DOHH2 (cell line): Measurements from ENCODE around the gene C19orf73.

Experiments
- H3F3A ChIP-seq: fragments of 200-600 bp; sonication (generic), shearing (Covaris generic); 2 replicates; pipeline ENCODE4 v1.6.0; 2016; ENCODE audit warnings: antibody characterized with exemption, mild to moderate bottlenecking; ENCODE audit not compliant: control insufficient read depth, insufficient read depth
- H3K27ac ChIP-seq: fragments of 200-600 bp; sonication (generic); 2 replicates; pipeline ENCODE4 v1.5.1; 2014; ENCODE audit warnings: low read depth, mild to moderate bottlenecking, low read length, moderate library complexity
- H3K27me3 ChIP-seq: fragments of 200-600 bp; sonication (generic); 2 replicates; pipeline ENCODE4 v1.6.1; 2014; ENCODE audit warnings: mild to moderate bottlenecking, low read length, mixed read lengths; ENCODE audit not compliant: control insufficient read depth
- H3K36me3 ChIP-seq: fragments of 200-600 bp; sonication (generic); 2 replicates; pipeline ENCODE4 v1.6.1; 2014; ENCODE audit warnings: mild to moderate bottlenecking, low read length, moderate library complexity, mixed read lengths; ENCODE audit not compliant: control insufficient read depth
- H3K4me1 ChIP-seq: fragments of 200-600 bp; sonication (generic); 2 replicates; pipeline ENCODE4 v1.6.1; 2014; ENCODE audit warnings: mild to moderate bottlenecking, low read length, mixed read lengths; ENCODE audit not compliant: control insufficient read depth
- H3K4me2 ChIP-seq: fragments of 200-600 bp; sonication (generic); 2 replicates; pipeline ENCODE4 v1.6.0; 2014; ENCODE audit warnings: mild to moderate bottlenecking, low read length, moderate library complexity
- H3K4me3 ChIP-seq: fragments of 200-600 bp; sonication (generic); 2 replicates; pipeline ENCODE4 v1.5.1; 2014; ENCODE audit warnings: mild to moderate bottlenecking, low read length, mixed read lengths
- H3K79me2 ChIP-seq: fragments of 200-600 bp; sonication (generic); 2 replicates; pipeline ENCODE4 v1.6.1; 2014; ENCODE audit warnings: mild to moderate bottlenecking, low read length, mixed read lengths; ENCODE audit not compliant: control insufficient read depth
- H3K9me2 ChIP-seq: fragments of 200-600 bp; sonication (generic); replicated peaks from 2 replicates; pipeline ENCODE4 v1.6.1; 2014; ENCODE audit warnings: mild to moderate bottlenecking, low read length, mixed read lengths; ENCODE audit not compliant: control insufficient read depth
- H3K9me3 ChIP-seq: fragments of 200-600 bp; sonication (generic); 2 replicates; pipeline ENCODE4 v1.6.1; 2014; ENCODE audit warnings: antibody characterized with exemption, low read length, mixed read lengths; ENCODE audit not compliant: control insufficient read depth, insufficient read depth
- H4K20me1 ChIP-seq: fragments of 200-600 bp; sonication (generic); 2 replicates; pipeline ENCODE4 v1.6.0; 2014; ENCODE audit warnings: low read depth, mild to moderate bottlenecking, antibody characterized with exemption, low read length, moderate library complexity; ENCODE audit not compliant: control insufficient read depth, insufficient read depth
- CTCF ChIP-seq: fragments of 200-600 bp; sonication (generic); IDR thresholded peaks from one replicate; pipeline ENCODE4 v1.5.1; 2014; ENCODE audit warnings: antibody characterized with exemption, mild to moderate bottlenecking, low read depth, low read length; ENCODE audit not compliant: poor library complexity, severe bottlenecking
- EZH2phosphoT487 ChIP-seq: fragments of 200-600 bp; sonication (generic); IDR thresholded peaks from 2 replicates; pipeline ENCODE4 v1.6.1; 2017; ENCODE audit warnings: borderline replicate concordance, mild to moderate bottlenecking, antibody characterized with exemption, low read length, moderate library complexity, mixed read lengths

The C19orf73 gene

GRCh38 chr19:49141352-49141751, 22.4 kb upstream of the C19orf73 start:
- peaks cover 21% of the 10 kb centered on the region for H3K4me1 ChIP-seq
- H3K27me3 ChIP-seq: no peaks in the 10 kb centered on the region
- no peaks in the 10 kb centered on the region for H3K9me2 ChIP-seq
- H3K79me2 ChIP-seq: no peaks in the 10 kb centered on the region
- TF ChIP-seq EZH2phosphoT487 (no peak), CTCF (no peak)
- H3K9me3 ChIP-seq: no peaks in the 10 kb centered on the region
- H3K27ac ChIP-seq: no peak overlapping the region
- no peaks in the 10 kb centered on the region for H3K36me3 ChIP-seq
- no peaks in the 10 kb centered on the region for H4K20me1 ChIP-seq
- H3K4me3 ChIP-seq: no peak overlapping the region
- H3K4me2 ChIP-seq: no peak overlapping the region
- H3F3A ChIP-seq: no peaks in the 10 kb centered on the region

- Histone ChIP-seq H3K9me2 (no peaks in the 10 kb centered on the region), H3K27ac (no peak overlapping the region), H3K27me3 (no peaks in the 10 kb centered on the region), H3K9me3 (no peaks in the 10 kb centered on the region), H3K4me2 (no peak overlapping the region), H3F3A (no peaks in the 10 kb centered on the region), H3K36me3 (no peaks in the 10 kb centered on the region), H3K4me1 (peaks cover 19% of the 10 kb centered on the region), H3K79me2 (no peaks in the 10 kb centered on the region), H3K4me3 (no peak overlapping the region), H4K20me1 (no peaks in the 10 kb centered on the region)
- TF ChIP-seq EZH2phosphoT487 (no peak), CTCF (no peak)
Observed at GRCh38 chr19:49140951-49141350, 22.0 kb upstream of the C19orf73 start.

GRCh38 chr19:49136771-49137171, 17.8 kb upstream of the C19orf73 start:
- Histone ChIP-seq H3K9me2 (no peaks in the 10 kb centered on the region), H3K4me3 (no peak overlapping the region), H4K20me1 (no peaks in the 10 kb centered on the region), H3F3A (0 out of 2 replicates have a peak, but pooled peaks cover 3% of the 10 kb centered on the region), H3K79me2 (no peaks in the 10 kb centered on the region), H3K27me3 (no peaks in the 10 kb centered on the region), H3K4me1 (peaks cover 3% of the 10 kb centered on the region; the same call in 1 of the 2 replicates), H3K9me3 (no peaks in the 10 kb centered on the region), H3K4me2 (no peak overlapping the region), H3K36me3 (no peaks in the 10 kb centered on the region), H3K27ac (no peak overlapping the region)
- TF ChIP-seq CTCF (no peak), EZH2phosphoT487 (no peak)
